Calu3 (cell line): ENCODE results near the gene PLCB2. TPM values are rescaled to one million over a fixed set of nuclear protein-coding genes. Genes with fewer than 3 reads are reported as not detected.

Source experiments
- BruUV-seq: library from RNA; stranded (reverse); fragments of 400-500 nt; replicated peaks from 2 replicates; lab custom pipeline; 2021; lab: Mats Ljungman, UMichigan
- CTCF ChIA-PET: fragments of 300-600 bp; sonication (Branson Sonifier 250); formaldehyde crosslinking; loops from one replicate; lab custom pipeline; 2022; ENCODE audit warnings: antibody characterized with exemption; lab: Charles Lee
- DNase-seq: peaks from one replicate; pipeline ENCODE4 v3.0.0; 2022
- H3K27ac Mint-ChIP-seq: one replicate; pipeline ENCODE4 v1.8.0; 2022; ENCODE audit warnings: mixed read lengths; ENCODE audit not compliant: unreplicated experiment
- H3K27me3 Mint-ChIP-seq: one replicate; pipeline ENCODE4 v1.8.0; 2022; ENCODE audit warnings: mixed read lengths; ENCODE audit not compliant: unreplicated experiment
- H3K36me3 Mint-ChIP-seq: one replicate; pipeline ENCODE4 v1.8.0; 2022; ENCODE audit warnings: mild to moderate bottlenecking, moderate library complexity, mixed read lengths; ENCODE audit not compliant: insufficient read depth, unreplicated experiment
- H3K4me1 Mint-ChIP-seq: one replicate; pipeline ENCODE4 v1.8.0; 2022; ENCODE audit warnings: mild to moderate bottlenecking, low read depth, mixed read lengths; ENCODE audit not compliant: unreplicated experiment
- H3K4me3 Mint-ChIP-seq: one replicate; pipeline ENCODE4 v1.8.0; 2022; ENCODE audit warnings: mild to moderate bottlenecking, low read depth, moderate library complexity, mixed read lengths; ENCODE audit not compliant: unreplicated experiment
- H3K9me3 Mint-ChIP-seq: one replicate; pipeline ENCODE4 v1.8.0; 2022; ENCODE audit warnings: low read depth, mixed read lengths; ENCODE audit not compliant: unreplicated experiment
- intact Hi-C: fragments of 100-400 bp; cut with micrococcal nuclease; formaldehyde crosslinking; loops from one replicate; pipeline ENCODE4 v1.10.0; 2022; ENCODE audit not compliant: unreplicated experiment
- total RNA-seq: library from RNA; stranded (reverse); gene quantifications from 2 replicates; pipeline ENCODE4 v1.2.3, GENCODE V29; 2022
- TF ChIP-seq, protein P1 (sequence below): fragments of 200-600 bp; IDR thresholded peaks from one replicate; pipeline ENCODE4 v1.8.0; 2022; ENCODE audit warnings: antibody characterized with exemption; ENCODE audit not compliant: unreplicated experiment

The PLCB2 gene
- total RNA-seq, 1 experiment from 2014 or later = 37.3 TPM

DNA sequence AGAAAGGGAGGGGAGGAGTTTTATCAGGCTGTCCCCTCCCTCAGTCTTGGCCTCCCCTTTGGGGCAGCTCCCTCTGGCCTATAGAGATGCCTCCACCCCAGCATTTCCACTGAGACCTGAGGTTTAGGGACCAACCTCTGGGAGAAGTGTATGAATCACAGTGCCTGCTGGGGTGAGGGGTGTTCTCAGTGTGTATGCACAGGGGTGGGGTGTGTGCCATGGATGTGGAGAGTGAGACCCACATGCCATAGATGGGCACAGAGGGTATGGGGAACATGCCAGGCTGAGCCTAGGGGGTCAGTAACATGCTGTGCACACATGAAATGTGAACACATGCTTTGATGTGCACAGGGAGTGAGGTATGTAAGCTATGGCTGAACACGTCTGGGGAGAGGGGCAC is 12.4 kb downstream of the PLCB2 start:
- no TSS peak for BruUV-seq
- H3K27ac Mint-ChIP-seq = no peak overlapping the region

DNA sequence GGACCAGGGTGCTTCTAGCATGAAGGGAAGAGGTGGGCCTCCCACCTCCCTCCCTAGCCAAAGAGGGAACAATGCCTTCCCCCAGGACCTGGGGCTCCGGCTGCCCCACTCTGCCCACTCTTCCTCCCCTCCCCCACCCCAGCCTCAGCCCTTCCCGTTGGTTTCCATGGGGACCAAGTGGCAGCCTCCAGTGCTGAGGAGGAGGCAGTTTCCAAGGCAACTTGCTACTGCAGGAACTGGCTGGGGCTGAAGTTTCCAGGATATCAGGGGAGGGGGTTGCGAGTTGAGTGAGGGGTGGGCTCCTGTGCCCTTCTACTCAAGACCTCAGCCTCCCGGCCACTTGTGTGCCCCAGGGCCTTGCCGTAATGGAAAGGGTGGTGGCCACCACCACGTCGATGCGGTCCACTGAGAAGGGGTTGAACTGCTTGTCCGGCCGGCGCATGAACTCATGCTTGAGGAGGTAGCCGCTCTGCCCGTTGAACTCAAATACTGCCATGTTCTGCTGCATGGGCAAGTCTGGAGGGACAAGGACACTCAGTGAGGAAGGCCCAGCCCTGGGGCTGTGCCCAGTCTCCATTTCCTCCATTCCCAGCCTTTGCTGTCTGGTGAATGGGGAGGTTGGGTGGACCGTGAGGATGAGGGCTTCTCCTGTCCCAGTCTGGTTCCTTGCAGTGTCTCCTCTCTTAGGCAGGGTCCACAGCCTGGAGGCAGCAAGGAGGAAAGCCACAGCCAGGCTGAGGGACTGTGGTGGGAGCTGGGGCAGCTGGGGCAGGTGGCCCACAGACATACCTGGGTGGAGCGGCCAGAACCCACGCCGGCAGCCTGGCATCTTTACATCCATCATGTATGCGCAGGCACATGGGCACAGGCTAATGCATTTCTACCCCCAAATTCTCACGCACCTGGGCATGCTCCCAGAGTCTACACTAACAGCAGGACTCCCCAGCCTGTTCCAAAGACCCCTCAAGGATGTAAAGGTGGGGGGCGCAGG is 13.5 kb downstream of the PLCB2 start:
- Mint-ChIP-seq H3K9me3 (no peaks in the 10 kb centered on the region), H3K27me3 (no peaks in the 10 kb centered on the region), H3K4me1 (peaks cover 8% of the 10 kb centered on the region), H3K4me3 (no peak overlapping the region), H3K36me3 (peaks cover 9% of the 10 kb centered on the region), H3K27ac (no peak overlapping the region)
- BruUV-seq = no TSS peak
- intact Hi-C loops = no loop called here
- DNase-seq = no peak
- TF ChIP-seq, protein P1, sequence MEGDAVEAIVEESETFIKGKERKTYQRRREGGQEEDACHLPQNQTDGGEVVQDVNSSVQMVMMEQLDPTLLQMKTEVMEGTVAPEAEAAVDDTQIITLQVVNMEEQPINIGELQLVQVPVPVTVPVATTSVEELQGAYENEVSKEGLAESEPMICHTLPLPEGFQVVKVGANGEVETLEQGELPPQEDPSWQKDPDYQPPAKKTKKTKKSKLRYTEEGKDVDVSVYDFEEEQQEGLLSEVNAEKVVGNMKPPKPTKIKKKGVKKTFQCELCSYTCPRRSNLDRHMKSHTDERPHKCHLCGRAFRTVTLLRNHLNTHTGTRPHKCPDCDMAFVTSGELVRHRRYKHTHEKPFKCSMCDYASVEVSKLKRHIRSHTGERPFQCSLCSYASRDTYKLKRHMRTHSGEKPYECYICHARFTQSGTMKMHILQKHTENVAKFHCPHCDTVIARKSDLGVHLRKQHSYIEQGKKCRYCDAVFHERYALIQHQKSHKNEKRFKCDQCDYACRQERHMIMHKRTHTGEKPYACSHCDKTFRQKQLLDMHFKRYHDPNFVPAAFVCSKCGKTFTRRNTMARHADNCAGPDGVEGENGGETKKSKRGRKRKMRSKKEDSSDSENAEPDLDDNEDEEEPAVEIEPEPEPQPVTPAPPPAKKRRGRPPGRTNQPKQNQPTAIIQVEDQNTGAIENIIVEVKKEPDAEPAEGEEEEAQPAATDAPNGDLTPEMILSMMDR = no peak
- CTCF ChIA-PET = no interaction called here

More for the DNA sequence above, 12.4 kb downstream of the PLCB2 start:
- Mint-ChIP-seq H3K36me3 (peaks cover 11% of the 10 kb centered on the region), H3K4me1 (no peaks in the 10 kb centered on the region), H3K4me3 (no peak overlapping the region), H3K27me3 (no peaks in the 10 kb centered on the region), H3K9me3 (no peaks in the 10 kb centered on the region)
- no peak for DNase-seq
- TF ChIP-seq, protein P1 = no peak
- intact Hi-C loops = no loop called here
- CTCF ChIA-PET = no interaction called here

DNA sequence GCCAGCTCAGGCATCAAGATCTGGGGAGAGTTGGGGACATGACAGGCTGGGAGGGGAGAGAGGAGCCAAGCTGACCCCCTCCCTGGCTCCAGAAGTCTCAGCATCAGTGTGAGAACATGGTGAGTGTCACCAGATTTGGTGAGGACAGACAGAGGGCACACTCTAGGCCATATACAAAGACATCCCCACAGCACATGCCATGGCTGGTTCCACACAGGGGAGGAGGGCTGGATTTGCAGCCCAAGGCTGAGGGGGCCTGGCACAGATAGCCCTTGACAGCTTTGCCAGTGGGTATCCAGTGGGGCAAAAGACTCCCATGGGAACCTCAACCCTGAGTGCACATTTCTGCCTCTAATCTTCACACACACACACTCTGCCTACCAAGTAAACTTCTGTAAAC is 14.7 kb downstream of the PLCB2 start:
- Mint-ChIP-seq H3K9me3 (no peaks in the 10 kb centered on the region), H3K27ac (no peak overlapping the region), H3K36me3 (peaks cover 7% of the 10 kb centered on the region), H3K4me3 (no peak overlapping the region), H3K4me1 (peaks cover 12% of the 10 kb centered on the region), H3K27me3 (no peaks in the 10 kb centered on the region)
- intact Hi-C loops = no loop called here
- DNase-seq = no peak
- BruUV-seq = no TSS peak
- TF ChIP-seq, protein P1 = no peak
- CTCF ChIA-PET = no interaction called here

DNA sequence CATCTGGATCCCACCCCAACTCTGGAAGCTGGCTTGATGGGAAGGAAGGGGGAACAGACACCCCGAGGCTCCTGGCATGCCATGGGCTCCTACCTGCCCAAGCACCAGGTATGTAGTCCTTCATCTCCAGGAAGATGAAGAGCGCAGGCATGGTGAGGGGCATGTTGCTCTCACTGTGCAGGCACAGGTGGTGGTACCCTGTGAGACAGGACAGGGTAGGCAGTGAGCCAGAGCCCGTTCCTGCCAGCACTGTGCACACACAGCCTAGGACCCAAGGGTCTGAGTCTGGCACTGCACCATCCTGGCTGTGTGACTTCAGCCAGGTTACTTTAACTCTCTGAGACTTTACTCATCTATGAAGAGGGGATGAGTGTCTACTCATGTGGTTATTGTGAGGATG is 15.5 kb downstream of the PLCB2 start:
- no peak overlapping the region for H3K4me3 Mint-ChIP-seq
- CTCF ChIA-PET = no interaction called here
- intact Hi-C loops = no loop called here
- no peak overlapping the region for H3K27ac Mint-ChIP-seq
- TF ChIP-seq, protein P1 = no peak
- H3K36me3 Mint-ChIP-seq = peaks cover 9% of the 10 kb centered on the region
- no peaks in the 10 kb centered on the region for H3K9me3 Mint-ChIP-seq
- no TSS peak for BruUV-seq
- no peak for DNase-seq
- H3K27me3 Mint-ChIP-seq = no peaks in the 10 kb centered on the region
- H3K4me1 Mint-ChIP-seq = peaks cover 12% of the 10 kb centered on the region
